Gastroesophageal sphincter (tissue), 3 donors: ENCODE measurements around the gene BTBD1.

ENCODE experiments used
- EP300 ChIP-seq: sonication (generic); formaldehyde crosslinking; IDR thresholded peaks from one replicate; pipeline ENCODE4 v1.6.1; 2017; ENCODE audit warnings: antibody characterized with exemption, mild to moderate bottlenecking
- POLR2A ChIP-seq, 2 donors: fragments of 450-650 bp; IDR thresholded peaks; one replicate each; pipeline ENCODE4 v1.6.1; 2017; ENCODE audit warnings: antibody characterized with exemption in 2 of 2, mild to moderate bottlenecking in 2 of 2, moderate library complexity in 1 of 2
- POLR2AphosphoS5 ChIP-seq: sonication (generic); formaldehyde crosslinking; IDR thresholded peaks from one replicate; pipeline ENCODE4 v1.6.1; 2017; ENCODE audit warnings: antibody characterized with exemption
- TF ChIP-seq, protein P1 (sequence below), 4 experiments: fragments of 200-600 bp in 2 of 4; fragments of 450-650 bp in 2 of 4; sonication (generic) in 1 of 4; IDR thresholded peaks; one replicate each; pipeline ENCODE4 v1.5.1; 2017 to 2019; ENCODE audit warnings: antibody characterized with exemption in 4 of 4, mild to moderate bottlenecking in 2 of 4, moderate library complexity in 2 of 4

DNA sequence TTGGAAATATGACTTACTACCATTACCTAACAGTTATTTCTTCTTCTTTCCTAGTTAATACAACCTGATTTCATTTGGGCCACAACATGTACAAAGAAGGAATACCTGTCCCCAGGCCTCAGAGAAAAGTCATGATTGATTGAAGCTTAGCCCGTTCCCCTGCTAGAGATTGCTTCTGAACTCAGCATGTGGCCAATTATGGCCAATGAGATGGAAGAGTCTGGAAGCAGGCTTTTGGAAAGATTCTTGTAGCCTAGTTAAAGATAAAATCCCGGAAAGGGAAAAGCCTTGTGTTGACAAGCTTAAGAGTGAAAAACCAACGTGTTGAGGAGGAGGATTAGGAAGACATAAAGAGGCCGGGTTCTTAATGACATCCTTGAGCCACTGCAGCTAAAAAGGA, 23.4 kb upstream of the BTBD1 start:
- TF ChIP-seq POLR2A (IDR thresholded peaks at IDR 0.05): no peak
- TF ChIP-seq, protein P1, sequence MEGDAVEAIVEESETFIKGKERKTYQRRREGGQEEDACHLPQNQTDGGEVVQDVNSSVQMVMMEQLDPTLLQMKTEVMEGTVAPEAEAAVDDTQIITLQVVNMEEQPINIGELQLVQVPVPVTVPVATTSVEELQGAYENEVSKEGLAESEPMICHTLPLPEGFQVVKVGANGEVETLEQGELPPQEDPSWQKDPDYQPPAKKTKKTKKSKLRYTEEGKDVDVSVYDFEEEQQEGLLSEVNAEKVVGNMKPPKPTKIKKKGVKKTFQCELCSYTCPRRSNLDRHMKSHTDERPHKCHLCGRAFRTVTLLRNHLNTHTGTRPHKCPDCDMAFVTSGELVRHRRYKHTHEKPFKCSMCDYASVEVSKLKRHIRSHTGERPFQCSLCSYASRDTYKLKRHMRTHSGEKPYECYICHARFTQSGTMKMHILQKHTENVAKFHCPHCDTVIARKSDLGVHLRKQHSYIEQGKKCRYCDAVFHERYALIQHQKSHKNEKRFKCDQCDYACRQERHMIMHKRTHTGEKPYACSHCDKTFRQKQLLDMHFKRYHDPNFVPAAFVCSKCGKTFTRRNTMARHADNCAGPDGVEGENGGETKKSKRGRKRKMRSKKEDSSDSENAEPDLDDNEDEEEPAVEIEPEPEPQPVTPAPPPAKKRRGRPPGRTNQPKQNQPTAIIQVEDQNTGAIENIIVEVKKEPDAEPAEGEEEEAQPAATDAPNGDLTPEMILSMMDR (IDR thresholded peaks at IDR 0.05): no peak
- TF ChIP-seq EP300: no peak
- TF ChIP-seq POLR2AphosphoS5: no peak
